ENCODE results near the gene ITGA2B.

Gene ITGA2B

DNA sequence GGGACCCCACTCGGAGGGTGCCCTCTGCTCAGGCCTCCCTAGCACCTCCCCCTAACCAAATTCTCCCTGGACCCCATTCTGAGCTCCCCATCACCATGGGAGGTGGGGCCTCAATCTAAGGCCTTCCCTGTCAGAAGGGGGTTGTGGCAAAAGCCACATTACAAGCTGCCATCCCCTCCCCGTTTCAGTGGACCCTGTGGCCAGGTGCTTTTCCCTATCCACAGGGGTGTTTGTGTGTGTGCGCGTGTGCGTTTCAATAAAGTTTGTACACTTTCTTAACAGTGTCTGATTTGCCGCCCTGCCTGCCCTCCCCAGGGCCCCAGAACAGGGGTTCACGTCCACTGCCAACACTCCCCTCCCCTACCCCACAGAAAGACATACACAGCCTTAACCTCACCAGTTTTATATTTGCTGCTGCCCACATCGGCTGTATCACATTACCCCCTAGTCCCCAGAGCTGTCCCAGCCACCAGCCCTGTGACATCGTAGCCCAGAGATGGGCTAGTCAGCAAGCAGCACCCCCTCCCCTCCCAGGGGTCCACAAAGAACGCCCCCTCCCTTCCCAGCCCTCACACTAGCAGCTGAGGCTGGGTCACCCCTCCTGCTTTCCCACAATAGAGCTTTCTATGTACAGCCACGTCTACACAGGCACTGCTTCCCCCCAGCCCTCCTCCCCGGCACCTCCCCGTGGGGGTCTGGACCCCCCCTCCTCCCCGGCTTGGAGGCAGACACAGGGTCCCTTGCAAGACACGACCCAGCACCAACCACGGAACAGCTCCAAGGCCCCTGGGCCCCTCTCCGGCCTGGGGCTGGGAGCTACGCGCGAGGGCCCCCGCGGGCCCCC, 36.4 kb downstream of the ITGA2B start:
- H3K36me3 Mint-ChIP-seq (ENCODE audit: low read depth) = peaks cover 19% of the 10 kb centered on the region
- peak overlapping the region; percentile 23 to 51 (median 47) for H3K27ac Mint-ChIP-seq
- H3K9me3 Mint-ChIP-seq = no peaks in the 10 kb centered on the region
- peak overlapping the region; percentile 48 to 74 (median 58) for H3K4me3 Mint-ChIP-seq
- no peaks in the 10 kb centered on the region for H3K27me3 Mint-ChIP-seq (ENCODE audit: low read depth)
- TF ChIP-seq, protein P1, sequence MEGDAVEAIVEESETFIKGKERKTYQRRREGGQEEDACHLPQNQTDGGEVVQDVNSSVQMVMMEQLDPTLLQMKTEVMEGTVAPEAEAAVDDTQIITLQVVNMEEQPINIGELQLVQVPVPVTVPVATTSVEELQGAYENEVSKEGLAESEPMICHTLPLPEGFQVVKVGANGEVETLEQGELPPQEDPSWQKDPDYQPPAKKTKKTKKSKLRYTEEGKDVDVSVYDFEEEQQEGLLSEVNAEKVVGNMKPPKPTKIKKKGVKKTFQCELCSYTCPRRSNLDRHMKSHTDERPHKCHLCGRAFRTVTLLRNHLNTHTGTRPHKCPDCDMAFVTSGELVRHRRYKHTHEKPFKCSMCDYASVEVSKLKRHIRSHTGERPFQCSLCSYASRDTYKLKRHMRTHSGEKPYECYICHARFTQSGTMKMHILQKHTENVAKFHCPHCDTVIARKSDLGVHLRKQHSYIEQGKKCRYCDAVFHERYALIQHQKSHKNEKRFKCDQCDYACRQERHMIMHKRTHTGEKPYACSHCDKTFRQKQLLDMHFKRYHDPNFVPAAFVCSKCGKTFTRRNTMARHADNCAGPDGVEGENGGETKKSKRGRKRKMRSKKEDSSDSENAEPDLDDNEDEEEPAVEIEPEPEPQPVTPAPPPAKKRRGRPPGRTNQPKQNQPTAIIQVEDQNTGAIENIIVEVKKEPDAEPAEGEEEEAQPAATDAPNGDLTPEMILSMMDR (IDR thresholded peaks at IDR 0.05; ENCODE audit: unreplicated experiment in 3 of 3) = no peak
- H3K4me1 Mint-ChIP-seq = peaks cover 22% of the 10 kb centered on the region

DNA sequence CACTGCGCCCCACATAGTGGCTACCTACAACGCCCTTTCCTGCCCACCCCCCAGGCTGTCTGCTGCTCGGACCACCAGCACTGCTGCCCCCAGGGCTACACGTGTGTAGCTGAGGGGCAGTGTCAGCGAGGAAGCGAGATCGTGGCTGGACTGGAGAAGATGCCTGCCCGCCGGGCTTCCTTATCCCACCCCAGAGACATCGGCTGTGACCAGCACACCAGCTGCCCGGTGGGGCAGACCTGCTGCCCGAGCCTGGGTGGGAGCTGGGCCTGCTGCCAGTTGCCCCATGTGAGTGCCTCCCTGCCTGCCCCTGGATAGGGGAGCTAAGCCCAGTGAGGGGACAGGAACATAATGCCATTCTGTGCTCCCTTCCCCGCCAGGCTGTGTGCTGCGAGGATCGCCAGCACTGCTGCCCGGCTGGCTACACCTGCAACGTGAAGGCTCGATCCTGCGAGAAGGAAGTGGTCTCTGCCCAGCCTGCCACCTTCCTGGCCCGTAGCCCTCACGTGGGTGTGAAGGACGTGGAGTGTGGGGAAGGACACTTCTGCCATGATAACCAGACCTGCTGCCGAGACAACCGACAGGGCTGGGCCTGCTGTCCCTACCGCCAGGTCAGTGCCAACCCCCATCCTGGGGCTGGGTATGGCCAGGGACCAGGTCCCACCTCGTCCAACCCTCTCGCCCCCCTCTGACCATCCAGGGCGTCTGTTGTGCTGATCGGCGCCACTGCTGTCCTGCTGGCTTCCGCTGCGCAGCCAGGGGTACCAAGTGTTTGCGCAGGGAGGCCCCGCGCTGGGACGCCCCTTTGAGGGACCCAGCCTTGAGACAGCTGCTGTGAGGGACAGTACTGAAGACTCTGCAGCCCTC, 37.3 kb downstream of the ITGA2B start:
- Mint-ChIP-seq H3K4me3 (no peak overlapping the region), H3K27me3 (ENCODE audit: low read depth) (no peaks in the 10 kb centered on the region), H3K36me3 (ENCODE audit: low read depth) (peaks cover 16% of the 10 kb centered on the region), H3K4me1 (peaks cover 18% of the 10 kb centered on the region), H3K27ac (no peak overlapping the region), H3K9me3 (no peaks in the 10 kb centered on the region)
- TF ChIP-seq, protein P1 (IDR thresholded peaks at IDR 0.05; ENCODE audit: unreplicated experiment in 3 of 3) = no peak

- Mint-ChIP-seq H3K27ac (no peak overlapping the region), H3K36me3 (ENCODE audit: low read depth) (peaks cover 12% of the 10 kb centered on the region), H3K4me1 (peaks cover 13% of the 10 kb centered on the region), H3K4me3 (no peak overlapping the region), H3K9me3 (no peaks in the 10 kb centered on the region), H3K27me3 (ENCODE audit: low read depth) (no peaks in the 10 kb centered on the region)
- TF ChIP-seq, protein P1 (IDR thresholded peaks at IDR 0.05; ENCODE audit: unreplicated experiment in 3 of 3) = no peak
Observed at GRCh38 chr17:44351464-44351863, 38.0 kb downstream of the ITGA2B start.

- Mint-ChIP-seq H3K27me3 (ENCODE audit: low read depth) (no peaks in the 10 kb centered on the region), H3K9me3 (no peaks in the 10 kb centered on the region), H3K4me3 (no peak overlapping the region), H3K27ac (no peak overlapping the region), H3K36me3 (ENCODE audit: low read depth) (peaks cover 11% of the 10 kb centered on the region), H3K4me1 (peaks cover 13% of the 10 kb centered on the region)
- TF ChIP-seq, protein P1 (IDR thresholded peaks at IDR 0.05; ENCODE audit: unreplicated experiment in 3 of 3) = peak; percentile 71 to 75 (median 73)
Observed at GRCh38 chr17:44350733-44351226, 38.7 kb downstream of the ITGA2B start.

- peaks cover 5% of the 10 kb centered on the region for H3K36me3 Mint-ChIP-seq (ENCODE audit: low read depth)
- TF ChIP-seq, protein P1 (IDR thresholded peaks at IDR 0.05; ENCODE audit: unreplicated experiment in 3 of 3) = no peak
- no peak overlapping the region for H3K27ac Mint-ChIP-seq
- H3K4me3 Mint-ChIP-seq = no peak overlapping the region
- H3K4me1 Mint-ChIP-seq = peaks cover 13% of the 10 kb centered on the region
- H3K27me3 Mint-ChIP-seq (ENCODE audit: low read depth) = peaks cover 4% of the 10 kb centered on the region
- H3K9me3 Mint-ChIP-seq = no peaks in the 10 kb centered on the region
Observed at GRCh38 chr17:44349553-44350070, 39.8 kb downstream of the ITGA2B start.
